DOHH2 (cell line): ENCODE data around the gene TREH.

Source experiments
- H3F3A ChIP-seq: fragments of 200-600 bp; sonication (generic), shearing (Covaris generic); 2 replicates; pipeline ENCODE4 v1.6.0; 2016; ENCODE audit warnings: antibody characterized with exemption, mild to moderate bottlenecking; ENCODE audit not compliant: control insufficient read depth, insufficient read depth
- H3K27ac ChIP-seq: fragments of 200-600 bp; sonication (generic); 2 replicates; pipeline ENCODE4 v1.5.1; 2014; ENCODE audit warnings: low read depth, mild to moderate bottlenecking, low read length, moderate library complexity
- H3K27me3 ChIP-seq: fragments of 200-600 bp; sonication (generic); 2 replicates; pipeline ENCODE4 v1.6.1; 2014; ENCODE audit warnings: mild to moderate bottlenecking, low read length, mixed read lengths; ENCODE audit not compliant: control insufficient read depth
- H3K36me3 ChIP-seq: fragments of 200-600 bp; sonication (generic); 2 replicates; pipeline ENCODE4 v1.6.1; 2014; ENCODE audit warnings: mild to moderate bottlenecking, low read length, moderate library complexity, mixed read lengths; ENCODE audit not compliant: control insufficient read depth
- H3K4me1 ChIP-seq: fragments of 200-600 bp; sonication (generic); 2 replicates; pipeline ENCODE4 v1.6.1; 2014; ENCODE audit warnings: mild to moderate bottlenecking, low read length, mixed read lengths; ENCODE audit not compliant: control insufficient read depth
- H3K4me2 ChIP-seq: fragments of 200-600 bp; sonication (generic); 2 replicates; pipeline ENCODE4 v1.6.0; 2014; ENCODE audit warnings: mild to moderate bottlenecking, low read length, moderate library complexity
- H3K4me3 ChIP-seq: fragments of 200-600 bp; sonication (generic); 2 replicates; pipeline ENCODE4 v1.5.1; 2014; ENCODE audit warnings: mild to moderate bottlenecking, low read length, mixed read lengths
- H3K79me2 ChIP-seq: fragments of 200-600 bp; sonication (generic); 2 replicates; pipeline ENCODE4 v1.6.1; 2014; ENCODE audit warnings: mild to moderate bottlenecking, low read length, mixed read lengths; ENCODE audit not compliant: control insufficient read depth
- H3K9me2 ChIP-seq: fragments of 200-600 bp; sonication (generic); replicated peaks from 2 replicates; pipeline ENCODE4 v1.6.1; 2014; ENCODE audit warnings: mild to moderate bottlenecking, low read length, mixed read lengths; ENCODE audit not compliant: control insufficient read depth
- H3K9me3 ChIP-seq: fragments of 200-600 bp; sonication (generic); 2 replicates; pipeline ENCODE4 v1.6.1; 2014; ENCODE audit warnings: antibody characterized with exemption, low read length, mixed read lengths; ENCODE audit not compliant: control insufficient read depth, insufficient read depth
- H4K20me1 ChIP-seq: fragments of 200-600 bp; sonication (generic); 2 replicates; pipeline ENCODE4 v1.6.0; 2014; ENCODE audit warnings: low read depth, mild to moderate bottlenecking, antibody characterized with exemption, low read length, moderate library complexity; ENCODE audit not compliant: control insufficient read depth, insufficient read depth
- CTCF ChIP-seq: fragments of 200-600 bp; sonication (generic); IDR thresholded peaks from one replicate; pipeline ENCODE4 v1.5.1; 2014; ENCODE audit warnings: antibody characterized with exemption, mild to moderate bottlenecking, low read depth, low read length; ENCODE audit not compliant: poor library complexity, severe bottlenecking
- EZH2phosphoT487 ChIP-seq: fragments of 200-600 bp; sonication (generic); IDR thresholded peaks from 2 replicates; pipeline ENCODE4 v1.6.1; 2017; ENCODE audit warnings: borderline replicate concordance, mild to moderate bottlenecking, antibody characterized with exemption, low read length, moderate library complexity, mixed read lengths

The TREH gene

GRCh38 chr11:118670063-118670462 lies 9.4 kb downstream of the TREH start:
- Histone ChIP-seq H3F3A (no peaks in the 10 kb centered on the region), H3K79me2 (no peaks in the 10 kb centered on the region), H3K27me3 (peaks cover 24% of the 10 kb centered on the region), H3K4me3 (no peak overlapping the region), H3K4me1 (no peaks in the 10 kb centered on the region), H3K9me3 (no peaks in the 10 kb centered on the region), H4K20me1 (no peaks in the 10 kb centered on the region), H3K27ac (no peak overlapping the region), H3K36me3 (no peaks in the 10 kb centered on the region), H3K4me2 (no peak overlapping the region), H3K9me2 (no peaks in the 10 kb centered on the region)
- no peak for TF ChIP-seq EZH2phosphoT487
- TF ChIP-seq CTCF, result no peak

- peaks cover 14% of the 10 kb centered on the region for H3K27me3 ChIP-seq
- no peaks in the 10 kb centered on the region for H4K20me1 ChIP-seq
- no peaks in the 10 kb centered on the region for H3K4me1 ChIP-seq
- H3K27ac ChIP-seq, result no peak overlapping the region
- H3K9me3 ChIP-seq, result no peaks in the 10 kb centered on the region
- no peak for TF ChIP-seq CTCF
- no peak overlapping the region for H3K4me2 ChIP-seq
- no peaks in the 10 kb centered on the region for H3F3A ChIP-seq
- no peaks in the 10 kb centered on the region for H3K9me2 ChIP-seq
- H3K36me3 ChIP-seq, result no peaks in the 10 kb centered on the region
- H3K79me2 ChIP-seq, result no peaks in the 10 kb centered on the region
- H3K4me3 ChIP-seq, result no peak overlapping the region
Observed at GRCh38 chr11:118666371-118666770, 13.1 kb downstream of the TREH start.

- 0 out of 2 replicates have a peak, but pooled peaks cover 1% of the 10 kb centered on the region for H3K27me3 ChIP-seq
- no peaks in the 10 kb centered on the region for H3K36me3 ChIP-seq
- H3K4me3 ChIP-seq, result no peak overlapping the region
- H3F3A ChIP-seq, result no peaks in the 10 kb centered on the region
- H3K4me1 ChIP-seq, result 0 out of 2 replicates have a peak, but pooled peaks cover 4% of the 10 kb centered on the region
- no peak overlapping the region for H3K4me2 ChIP-seq
- H3K9me2 ChIP-seq, result no peaks in the 10 kb centered on the region
- TF ChIP-seq CTCF (no peak), EZH2phosphoT487 (no peak)
- H3K9me3 ChIP-seq, result no peaks in the 10 kb centered on the region
- no peaks in the 10 kb centered on the region for H3K79me2 ChIP-seq
- no peak overlapping the region for H3K27ac ChIP-seq
- H4K20me1 ChIP-seq, result no peaks in the 10 kb centered on the region
Observed at GRCh38 chr11:118663902-118664301, 15.5 kb downstream of the TREH start.

GRCh38 chr11:118663381-118663780 lies 16.1 kb downstream of the TREH start:
- no peak overlapping the region for H3K4me3 ChIP-seq
- TF ChIP-seq CTCF (no peak), EZH2phosphoT487 (no peak)
- no peak overlapping the region for H3K4me2 ChIP-seq

More at GRCh38 chr11:118663381-118663780, 16.1 kb downstream of the TREH start:
- H3K36me3 ChIP-seq, result no peaks in the 10 kb centered on the region
- H3K27ac ChIP-seq, result no peak overlapping the region
- no peaks in the 10 kb centered on the region for H3K79me2 ChIP-seq
- H3K27me3 ChIP-seq, result no peaks in the 10 kb centered on the region
- no peaks in the 10 kb centered on the region for H4K20me1 ChIP-seq
- H3K4me1 ChIP-seq, result 0 out of 2 replicates have a peak, but pooled peaks cover 4% of the 10 kb centered on the region
- no peaks in the 10 kb centered on the region for H3K9me2 ChIP-seq
- no peaks in the 10 kb centered on the region for H3K9me3 ChIP-seq
- no peaks in the 10 kb centered on the region for H3F3A ChIP-seq
